Retinal pigment epithelial cell (primary cell): ENCODE measurements around the gene HNRNPA2B1.
A peak's percentile ranks its signal among the peaks of the same experiment; 100 is the strongest.

Experiments used
- DNase-seq: peaks from one replicate; pipeline ENCODE4 v3.0.0-alpha.2; 2010; ENCODE audit warnings: low read depth
- H3K4me3 ChIP-seq: 2 replicates; pipeline ENCODE4 v1.5.1; 2011; ENCODE audit warnings: mild to moderate bottlenecking, low read length, control low read depth, moderate library complexity
- TF ChIP-seq, protein P1 (sequence below): conservative IDR thresholded peaks from 2 replicates; pipeline ENCODE4 v1.5.1; 2011; ENCODE audit warnings: low read depth, low read length, control low read depth, inconsistent platforms

HNRNPA2B1 gene

GRCh38 chr7:26202019-26202990 lies 1.8 kb upstream of the HNRNPA2B1 start:
- TF ChIP-seq, protein P1, sequence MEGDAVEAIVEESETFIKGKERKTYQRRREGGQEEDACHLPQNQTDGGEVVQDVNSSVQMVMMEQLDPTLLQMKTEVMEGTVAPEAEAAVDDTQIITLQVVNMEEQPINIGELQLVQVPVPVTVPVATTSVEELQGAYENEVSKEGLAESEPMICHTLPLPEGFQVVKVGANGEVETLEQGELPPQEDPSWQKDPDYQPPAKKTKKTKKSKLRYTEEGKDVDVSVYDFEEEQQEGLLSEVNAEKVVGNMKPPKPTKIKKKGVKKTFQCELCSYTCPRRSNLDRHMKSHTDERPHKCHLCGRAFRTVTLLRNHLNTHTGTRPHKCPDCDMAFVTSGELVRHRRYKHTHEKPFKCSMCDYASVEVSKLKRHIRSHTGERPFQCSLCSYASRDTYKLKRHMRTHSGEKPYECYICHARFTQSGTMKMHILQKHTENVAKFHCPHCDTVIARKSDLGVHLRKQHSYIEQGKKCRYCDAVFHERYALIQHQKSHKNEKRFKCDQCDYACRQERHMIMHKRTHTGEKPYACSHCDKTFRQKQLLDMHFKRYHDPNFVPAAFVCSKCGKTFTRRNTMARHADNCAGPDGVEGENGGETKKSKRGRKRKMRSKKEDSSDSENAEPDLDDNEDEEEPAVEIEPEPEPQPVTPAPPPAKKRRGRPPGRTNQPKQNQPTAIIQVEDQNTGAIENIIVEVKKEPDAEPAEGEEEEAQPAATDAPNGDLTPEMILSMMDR = no peak
- no peak for DNase-seq
- peak overlapping the region; percentile 99 for H3K4me3 ChIP-seq

GRCh38 chr7:26201247-26202018 lies 887 bp upstream of the HNRNPA2B1 start, which contains the start of gene CBX3:
TSS of gene CBX3 (plus strand) at chr7:26201745. CDS start at chr7:26202999, 1,254 bp downstream.
- TF ChIP-seq, protein P1 = no peak
- no peak for DNase-seq

GRCh38 chr7:26200038-26200443 lies 505 bp downstream of the HNRNPA2B1 start:
- DNase-seq = no peak

More at GRCh38 chr7:26201247-26202018, 887 bp upstream of the HNRNPA2B1 start, which contains the start of gene CBX3:
- peak within 1 kb of the TSS; percentile 99 for H3K4me3 ChIP-seq

GRCh38 chr7:26199301-26200037 lies 1.1 kb downstream of the HNRNPA2B1 start:
- TF ChIP-seq, protein P1 = no peak
- DNase-seq = no peak
- H3K4me3 ChIP-seq = peak overlapping the region; percentile 99

More at GRCh38 chr7:26200038-26200443, 505 bp downstream of the HNRNPA2B1 start:
- peak overlapping the region; percentile 99 for H3K4me3 ChIP-seq
- TF ChIP-seq, protein P1 = no peak

DNA sequence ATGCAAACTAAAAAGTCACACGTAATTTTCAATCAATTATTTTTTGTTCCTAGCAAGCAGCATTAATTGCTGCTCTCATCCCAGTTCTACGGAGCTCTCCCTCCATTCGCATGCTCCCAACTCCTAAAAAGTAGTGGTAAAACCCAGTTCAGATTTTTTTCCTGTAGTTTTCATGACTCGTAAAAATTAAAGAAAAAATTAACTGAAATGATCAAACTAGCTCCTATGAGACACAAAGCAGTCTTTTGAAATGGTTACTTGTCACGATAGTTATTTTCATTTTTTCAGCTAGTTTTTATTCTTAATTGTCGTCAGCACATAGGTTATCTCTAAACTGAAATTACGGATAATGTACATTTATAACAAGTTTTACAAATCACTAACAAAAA lies 1.8 kb downstream of the HNRNPA2B1 start:
- TF ChIP-seq, protein P1 = no peak
- H3K4me3 ChIP-seq = peak overlapping the region; percentile 99
- no peak for DNase-seq

DNA sequence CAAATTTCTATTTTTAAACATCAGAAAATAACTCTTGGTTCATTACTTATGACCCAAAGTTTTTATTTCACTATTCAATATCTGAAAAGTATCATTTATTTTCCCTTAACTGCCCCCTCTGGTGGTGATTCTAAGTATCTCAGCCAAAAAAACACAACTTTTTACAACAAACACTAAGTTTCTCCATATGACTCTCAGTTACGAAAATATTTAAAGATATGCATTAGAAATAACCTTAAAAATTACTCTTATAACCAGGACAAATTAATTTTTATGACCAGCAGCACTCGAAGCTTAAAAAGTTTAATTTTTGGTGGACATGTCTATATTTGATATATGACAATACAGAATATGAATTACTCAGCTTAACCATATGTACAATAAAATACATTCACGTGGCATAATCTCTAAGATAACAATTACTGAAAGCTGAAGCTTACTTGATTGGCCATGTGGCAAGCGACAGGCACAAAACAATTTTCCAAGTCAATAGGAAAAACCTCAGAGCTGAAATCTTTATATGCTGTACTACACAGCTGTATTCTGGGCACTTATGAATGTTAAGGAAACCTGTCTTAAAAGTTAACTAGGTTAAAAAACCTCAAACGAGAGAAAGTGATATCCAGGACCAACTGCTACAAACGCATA lies 2.3 kb downstream of the HNRNPA2B1 start:
- TF ChIP-seq, protein P1 = peak; percentile 65
- H3K4me3 ChIP-seq = peak overlapping the region; percentile 99
- no peak for DNase-seq
